Natural killer cell treated with Interleukin-12 subunit alpha and Interleukin-12 subunit beta and Interleukin-15 and Interleukin-18, amount 100 ng/mL, for 72 hours (primary cell): Measurements from ENCODE around the gene SH3PXD2A. TPM values are rescaled to one million over a fixed set of nuclear protein-coding genes. Genes with fewer than 3 reads are reported as not detected.
A peak's percentile ranks its signal among the peaks of the same experiment; 100 is the strongest.

Experiments
- ATAC-seq, 2 donors: fragments of 150-1000 bp; cut with Tn5 transposase in 1 of 2; sonication (Bioruptor Pico), chemical (Tn5 transposase) in 1 of 2; 2 replicates each; pipeline ENCODE4 v1.10.0; 2021
- DNase-seq: peaks from one replicate; pipeline ENCODE4 v3.0.0; 2022; ENCODE audit warnings: low spot score
- H3K27ac Mint-ChIP-seq, 2 donors: 1 replicate in 1 of 2; 2 replicates in 1 of 2; pipeline ENCODE4 v1.8.0; 2022; ENCODE audit warnings: mixed read lengths in 2 of 2, mild to moderate bottlenecking in 1 of 2, moderate library complexity in 1 of 2
- H3K27me3 Mint-ChIP-seq, 2 donors: 1 replicate in 1 of 2; 2 replicates in 1 of 2; pipeline ENCODE4 v1.8.0; 2022; ENCODE audit warnings: mixed read lengths in 2 of 2
- H3K36me3 Mint-ChIP-seq: one replicate; pipeline ENCODE4 v1.8.0; 2022; ENCODE audit warnings: mixed read lengths
- H3K4me1 Mint-ChIP-seq, 2 donors: 1 replicate in 1 of 2; 2 replicates in 1 of 2; pipeline ENCODE4 v1.8.0; 2022; ENCODE audit warnings: low read depth in 2 of 2, mixed read lengths in 2 of 2, mild to moderate bottlenecking in 1 of 2
- H3K4me3 Mint-ChIP-seq: one replicate; pipeline ENCODE4 v1.8.0; 2022; ENCODE audit warnings: mixed read lengths
- H3K9me3 Mint-ChIP-seq: 2 replicates; pipeline ENCODE4 v1.8.0; 2022; ENCODE audit warnings: mixed read lengths
- total RNA-seq, 2 donors: library from RNA; stranded (reverse); gene quantifications; one replicate each; pipeline ENCODE4 v1.2.3, GENCODE V29; 2022

SH3PXD2A gene
- total RNA-seq, 2 donors from 2014 or later: 3.4 to 7.6 TPM

DNA sequence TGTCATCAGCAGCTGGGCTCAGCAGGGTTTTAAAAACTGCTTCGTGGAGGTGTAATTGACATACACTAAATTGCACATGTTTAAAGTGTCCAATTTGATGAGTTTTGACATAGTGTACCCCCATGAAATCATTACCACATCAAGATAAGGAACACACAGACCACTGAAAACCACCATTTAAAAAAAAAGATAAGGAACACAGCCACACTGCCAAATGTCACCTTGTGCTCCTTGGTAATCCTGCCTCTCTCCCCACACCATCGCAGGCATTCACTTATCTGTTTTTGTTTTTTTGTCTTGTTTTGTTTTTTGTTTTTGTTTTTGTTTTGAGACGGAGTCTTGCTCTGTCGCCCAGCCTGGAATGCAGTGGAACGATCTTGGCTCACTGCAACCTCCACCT, 286.9 kb downstream of the SH3PXD2A start:
- no peak for ATAC-seq
- Mint-ChIP-seq H3K4me1 (peaks cover 0 to 3% of the 10 kb centered on the region in 2 donors), H3K4me3 (no peak overlapping the region), H3K36me3 (no peaks in the 10 kb centered on the region), H3K27me3 (no peaks in the 10 kb centered on the region), H3K27ac (no peak overlapping the region), H3K9me3 (no peaks in the 10 kb centered on the region)
- DNase-seq: no peak

- Mint-ChIP-seq H3K4me3 (no peak overlapping the region), H3K27me3 (peaks cover 0 to 2% of the 10 kb centered on the region in 2 donors), H3K9me3 (no peaks in the 10 kb centered on the region), H3K4me1 (peaks cover 0 to 3% of the 10 kb centered on the region in 2 donors), H3K36me3 (no peaks in the 10 kb centered on the region), H3K27ac (no peak overlapping the region)
- ATAC-seq (no peak), DNase-seq (no peak)
Observed at GRCh38 chr10:103566536-103566935, 288.8 kb downstream of the SH3PXD2A start.

- no peak overlapping the region for H3K4me3 Mint-ChIP-seq
- peaks cover 0 to 3% of the 10 kb centered on the region in 2 donors for H3K4me1 Mint-ChIP-seq
- ATAC-seq (peak in 1 of 2 donors; percentile 50), DNase-seq (peak; percentile 60)
- no peaks in the 10 kb centered on the region for H3K9me3 Mint-ChIP-seq
- H3K27ac Mint-ChIP-seq: peak overlapping the region in 1 of 2 donors; percentile 1
- H3K36me3 Mint-ChIP-seq: no peaks in the 10 kb centered on the region
- H3K27me3 Mint-ChIP-seq: peaks cover 0 to 5% of the 10 kb centered on the region in 2 donors
Observed at GRCh38 chr10:103564776-103565520, 290.4 kb downstream of the SH3PXD2A start.

GRCh38 chr10:103564116-103564501, 291.3 kb downstream of the SH3PXD2A start:
- no peaks in the 10 kb centered on the region for H3K36me3 Mint-ChIP-seq
- peak in 1 of 2 donors; percentile 58 for ATAC-seq
- no peaks in the 10 kb centered on the region for H3K9me3 Mint-ChIP-seq
- H3K27ac Mint-ChIP-seq: peak overlapping the region in 1 of 2 donors; percentile 1
- peaks cover 0 to 3% of the 10 kb centered on the region in 2 donors for H3K4me1 Mint-ChIP-seq
- peaks cover 0 to 5% of the 10 kb centered on the region in 2 donors for H3K27me3 Mint-ChIP-seq
- DNase-seq: no peak
- H3K4me3 Mint-ChIP-seq: no peak overlapping the region

DNA sequence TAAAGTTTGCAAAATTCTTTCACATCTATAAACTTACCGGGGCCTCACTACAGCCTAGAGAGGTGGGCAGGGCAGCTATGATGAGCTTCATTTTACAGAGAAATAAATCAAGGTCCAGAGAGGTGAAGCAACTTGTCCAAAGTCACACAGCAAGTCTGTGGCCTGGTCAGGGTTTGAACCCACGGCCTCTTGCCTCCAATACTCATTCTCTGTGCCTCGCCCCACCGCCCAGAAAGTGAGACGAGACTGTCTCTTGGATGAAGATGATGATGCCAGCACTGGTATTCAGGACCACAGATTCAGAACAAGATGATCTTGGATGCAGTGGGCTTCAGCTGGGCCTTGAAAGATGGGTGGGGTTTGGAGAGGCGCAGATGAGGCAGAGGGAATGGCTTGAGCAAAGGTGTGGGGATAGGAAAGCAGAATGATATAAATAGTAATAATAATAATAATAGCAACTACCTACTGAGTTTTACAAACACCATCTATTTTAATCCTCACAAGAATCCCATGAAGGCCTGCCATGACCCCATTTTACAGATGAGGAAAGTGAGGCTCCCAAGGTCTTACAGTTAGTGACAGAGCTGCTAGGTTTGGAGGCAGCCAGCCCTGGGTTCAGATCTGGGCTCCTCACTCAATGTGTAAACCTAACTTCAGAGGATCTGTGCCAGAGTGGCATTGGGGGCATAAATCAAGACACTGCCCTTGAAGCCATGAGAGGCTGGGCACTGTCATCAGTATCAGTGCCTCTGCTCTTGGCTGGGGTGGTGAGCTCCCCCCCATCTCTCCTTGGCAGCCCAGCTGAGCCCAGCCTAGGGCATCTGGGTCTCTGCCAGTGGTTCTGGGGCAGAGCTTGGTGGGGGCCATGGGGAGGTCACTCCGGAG, 291.9 kb downstream of the SH3PXD2A start:
- peaks cover 0 to 3% of the 10 kb centered on the region in 2 donors for H3K4me1 Mint-ChIP-seq
- peaks cover 2 to 5% of the 10 kb centered on the region in 2 donors for H3K27me3 Mint-ChIP-seq
- H3K9me3 Mint-ChIP-seq: no peaks in the 10 kb centered on the region
- no peak overlapping the region for H3K27ac Mint-ChIP-seq
- ATAC-seq (no peak), DNase-seq (no peak)
- H3K36me3 Mint-ChIP-seq: no peaks in the 10 kb centered on the region
- no peak overlapping the region for H3K4me3 Mint-ChIP-seq

DNA sequence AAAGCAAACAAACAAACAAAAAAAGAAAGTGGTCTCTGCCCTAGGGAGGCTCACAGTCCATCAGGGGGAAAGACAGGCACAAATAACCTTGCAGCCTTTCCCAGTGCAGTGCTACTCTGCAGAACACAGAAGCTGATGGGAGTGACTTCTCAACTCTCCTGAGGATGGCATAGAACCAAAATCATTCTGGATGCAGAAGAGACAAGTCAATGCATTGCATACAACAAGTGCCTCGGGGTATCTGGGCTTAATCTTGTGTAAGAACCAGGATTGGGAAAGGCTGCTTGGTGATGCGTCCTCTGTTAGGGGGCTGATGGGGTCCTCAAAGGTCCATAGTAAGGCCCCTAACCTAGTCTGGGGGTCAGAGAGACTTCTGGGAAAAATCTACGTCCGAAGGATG, 293.0 kb downstream of the SH3PXD2A start:
- Mint-ChIP-seq H3K4me1 (peaks cover 5 to 7% of the 10 kb centered on the region in 2 donors), H3K4me3 (no peak overlapping the region), H3K27ac (no peak overlapping the region), H3K27me3 (peaks cover 10 to 11% of the 10 kb centered on the region in 2 donors), H3K36me3 (no peaks in the 10 kb centered on the region), H3K9me3 (no peaks in the 10 kb centered on the region)
- DNase-seq (no peak), ATAC-seq (no peak)

- peaks cover 10 to 11% of the 10 kb centered on the region in 2 donors for H3K27me3 Mint-ChIP-seq
- DNase-seq (no peak), ATAC-seq (no peak)
- H3K4me3 Mint-ChIP-seq: no peak overlapping the region
- H3K27ac Mint-ChIP-seq: peak overlapping the region in 1 of 2 donors; percentile 39
- H3K4me1 Mint-ChIP-seq: peaks cover 5 to 7% of the 10 kb centered on the region in 2 donors
- H3K36me3 Mint-ChIP-seq: no peaks in the 10 kb centered on the region
- H3K9me3 Mint-ChIP-seq: no peaks in the 10 kb centered on the region
Observed at GRCh38 chr10:103560886-103561285, 294.5 kb downstream of the SH3PXD2A start.

DNA sequence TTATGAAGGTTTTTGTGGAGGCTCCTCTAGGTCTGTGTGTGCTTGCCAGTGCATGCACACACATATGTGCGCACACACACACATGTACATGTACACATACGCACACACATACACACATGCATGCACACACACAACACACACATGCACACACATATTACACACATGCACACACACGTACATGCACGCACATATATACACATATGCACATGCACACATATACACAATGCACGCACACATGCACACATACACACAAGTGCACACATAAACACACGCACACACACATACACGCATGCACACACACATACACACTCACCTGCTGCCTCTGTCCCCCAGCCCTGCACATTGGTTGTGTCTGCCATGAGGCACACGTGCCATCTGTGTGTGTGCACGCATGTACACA, 295.6 kb downstream of the SH3PXD2A start:
- ATAC-seq (no peak), DNase-seq (no peak)
- Mint-ChIP-seq H3K4me1 (peaks cover 5 to 7% of the 10 kb centered on the region in 2 donors), H3K36me3 (no peaks in the 10 kb centered on the region), H3K27me3 (peaks cover 11 to 13% of the 10 kb centered on the region in 2 donors), H3K4me3 (no peak overlapping the region), H3K27ac (no peak overlapping the region), H3K9me3 (no peaks in the 10 kb centered on the region)

GRCh38 chr10:103558911-103559310, 296.5 kb downstream of the SH3PXD2A start:
- Mint-ChIP-seq H3K4me1 (peaks cover 5 to 14% of the 10 kb centered on the region in 2 donors), H3K27ac (no peak overlapping the region), H3K9me3 (no peaks in the 10 kb centered on the region), H3K36me3 (no peaks in the 10 kb centered on the region), H3K27me3 (peaks cover 19 to 21% of the 10 kb centered on the region in 2 donors), H3K4me3 (no peak overlapping the region)
- DNase-seq (no peak), ATAC-seq (no peak)

- Mint-ChIP-seq H3K4me3 (no peak overlapping the region), H3K27me3 (peaks cover 24 to 25% of the 10 kb centered on the region in 2 donors), H3K9me3 (no peaks in the 10 kb centered on the region), H3K36me3 (no peaks in the 10 kb centered on the region), H3K4me1 (peaks cover 5 to 20% of the 10 kb centered on the region in 2 donors), H3K27ac (no peak overlapping the region)
- DNase-seq: no peak
- no peak for ATAC-seq
Observed at GRCh38 chr10:103557455-103557854, 297.9 kb downstream of the SH3PXD2A start.

DNA sequence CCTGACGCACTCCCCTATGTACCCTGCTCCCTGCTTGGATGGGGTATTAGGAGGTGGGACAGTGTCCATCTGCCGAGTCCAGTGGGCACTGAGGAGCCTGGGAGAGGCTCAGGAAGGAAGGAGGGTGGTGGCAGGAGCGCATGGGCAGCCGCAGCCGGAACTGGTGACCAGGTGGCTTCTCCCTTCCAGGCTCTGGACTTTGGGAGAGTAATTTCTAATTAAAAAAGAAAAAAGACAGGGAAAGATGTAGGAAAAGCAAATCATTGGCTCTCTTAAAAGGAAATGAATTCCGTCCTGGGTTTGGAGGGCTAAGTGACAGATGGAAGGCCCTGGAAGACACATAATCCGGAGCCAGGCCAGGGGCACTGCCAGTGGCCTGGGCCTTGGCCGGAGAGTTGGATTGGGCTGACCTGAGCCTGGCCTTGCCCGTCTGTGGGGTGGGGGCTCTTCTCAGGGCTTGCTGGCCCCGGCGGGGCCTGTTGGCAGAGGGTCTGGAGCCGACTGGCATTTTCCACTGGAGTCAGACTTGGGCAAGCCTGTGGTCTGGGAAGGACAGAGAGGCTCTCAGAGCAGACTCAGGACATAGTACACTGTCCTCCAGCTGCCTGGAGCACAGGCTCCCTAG, 298.9 kb downstream of the SH3PXD2A start:
- Mint-ChIP-seq H3K27me3 (peaks cover 26 to 29% of the 10 kb centered on the region in 2 donors), H3K4me3 (no peak overlapping the region), H3K4me1 (peaks cover 5 to 24% of the 10 kb centered on the region in 2 donors), H3K9me3 (no peaks in the 10 kb centered on the region), H3K27ac (no peak overlapping the region), H3K36me3 (no peaks in the 10 kb centered on the region)
- no peak for ATAC-seq
- peak; percentile 55 for DNase-seq

DNA sequence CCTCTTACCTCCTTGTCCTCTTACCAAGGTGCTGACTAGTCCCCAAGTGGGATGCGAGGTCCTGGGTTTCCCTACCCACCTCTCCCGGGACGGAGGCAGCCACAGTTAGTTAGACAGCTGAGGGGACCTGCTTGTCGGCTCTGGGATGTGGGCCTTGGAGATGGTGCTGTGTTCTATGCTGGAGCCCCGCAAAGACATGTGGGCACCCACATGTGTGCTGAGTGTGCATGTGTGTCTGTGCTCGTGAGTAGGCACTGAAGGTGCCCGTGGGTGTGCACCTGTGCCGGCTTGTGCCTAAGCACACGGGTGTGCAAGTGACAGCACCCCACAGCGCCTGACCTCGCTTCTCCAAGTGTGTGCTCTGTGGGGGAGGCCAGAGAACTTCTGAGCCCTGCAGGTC, 299.7 kb downstream of the SH3PXD2A start:
- H3K4me3 Mint-ChIP-seq: no peak overlapping the region
- no peak overlapping the region for H3K27ac Mint-ChIP-seq
- peaks cover 26 to 29% of the 10 kb centered on the region in 2 donors for H3K27me3 Mint-ChIP-seq
- no peaks in the 10 kb centered on the region for H3K36me3 Mint-ChIP-seq
- DNase-seq: peak; percentile 53
- peaks cover 5 to 24% of the 10 kb centered on the region in 2 donors for H3K4me1 Mint-ChIP-seq
- no peaks in the 10 kb centered on the region for H3K9me3 Mint-ChIP-seq
- no peak for ATAC-seq

- ATAC-seq (no peak), DNase-seq (no peak)
Observed at GRCh38 chr10:103555325-103555649, 300.1 kb downstream of the SH3PXD2A start.

More at GRCh38 chr10:103555325-103555649, 300.1 kb downstream of the SH3PXD2A start:
- H3K27ac Mint-ChIP-seq: no peak overlapping the region
- H3K9me3 Mint-ChIP-seq: no peaks in the 10 kb centered on the region
- peaks cover 5 to 24% of the 10 kb centered on the region in 2 donors for H3K4me1 Mint-ChIP-seq
- H3K27me3 Mint-ChIP-seq: peaks cover 26 to 29% of the 10 kb centered on the region in 2 donors
- no peak overlapping the region for H3K4me3 Mint-ChIP-seq
- no peaks in the 10 kb centered on the region for H3K36me3 Mint-ChIP-seq
